Dendritic cell treated with granulocyte-macrophage colony-stimulating factor and Interleukin-4, amounts not matched to agents 40 ng/mL and 50 ng/mL, for 4 days (primary cell): Measurements from ENCODE around the gene NR4A3.

Experiments used
- H3K27ac Mint-ChIP-seq: one replicate; pipeline ENCODE4 v1.8.0; 2022; ENCODE audit warnings: mild to moderate bottlenecking, mixed read lengths
- H3K27me3 Mint-ChIP-seq: one replicate; pipeline ENCODE4 v1.8.0; 2022; ENCODE audit warnings: mild to moderate bottlenecking, mixed read lengths
- H3K36me3 Mint-ChIP-seq: one replicate; pipeline ENCODE4 v1.8.0; 2022; ENCODE audit warnings: low read depth, mixed read lengths
- H3K4me1 Mint-ChIP-seq: one replicate; pipeline ENCODE4 v1.8.0; 2022; ENCODE audit warnings: low read depth, mixed read lengths
- H3K4me3 Mint-ChIP-seq: one replicate; pipeline ENCODE4 v1.8.0; 2022; ENCODE audit warnings: mild to moderate bottlenecking, moderate library complexity, mixed read lengths
- H3K9me3 Mint-ChIP-seq: one replicate; pipeline ENCODE4 v1.8.0; 2022; ENCODE audit warnings: mixed read lengths
- intact Hi-C: fragments of 100-400 bp; cut with micrococcal nuclease; formaldehyde crosslinking; loops from one replicate; pipeline ENCODE4 v1.15.0; 2022

NR4A3 gene

GRCh38 chr9:99894826-99895225 lies 73.1 kb downstream of the NR4A3 start:
- Mint-ChIP-seq H3K9me3 (no peaks in the 10 kb centered on the region), H3K27me3 (peaks cover 6% of the 10 kb centered on the region), H3K36me3 (no peaks in the 10 kb centered on the region), H3K4me1 (no peaks in the 10 kb centered on the region), H3K4me3 (no peak overlapping the region), H3K27ac (no peak overlapping the region)
- intact Hi-C loops: no loop called here

GRCh38 chr9:99895510-99895909 lies 73.8 kb downstream of the NR4A3 start:
- H3K4me3 Mint-ChIP-seq: no peak overlapping the region
- no peaks in the 10 kb centered on the region for H3K36me3 Mint-ChIP-seq
- no peak overlapping the region for H3K27ac Mint-ChIP-seq
- no peaks in the 10 kb centered on the region for H3K4me1 Mint-ChIP-seq
- peaks cover 6% of the 10 kb centered on the region for H3K27me3 Mint-ChIP-seq
- no peaks in the 10 kb centered on the region for H3K9me3 Mint-ChIP-seq
- intact Hi-C loops: no loop called here

GRCh38 chr9:99896119-99896518 lies 74.4 kb downstream of the NR4A3 start:
- H3K27ac Mint-ChIP-seq: no peak overlapping the region
- no peaks in the 10 kb centered on the region for H3K4me1 Mint-ChIP-seq
- H3K4me3 Mint-ChIP-seq: no peak overlapping the region
- H3K27me3 Mint-ChIP-seq: peaks cover 6% of the 10 kb centered on the region
- no peaks in the 10 kb centered on the region for H3K9me3 Mint-ChIP-seq
- intact Hi-C loops: no loop called here
- H3K36me3 Mint-ChIP-seq: no peaks in the 10 kb centered on the region

GRCh38 chr9:99903393-99903792 lies 81.7 kb downstream of the NR4A3 start:
- peaks cover 11% of the 10 kb centered on the region for H3K9me3 Mint-ChIP-seq
- H3K27ac Mint-ChIP-seq: no peak overlapping the region
- intact Hi-C loops: no loop called here
- H3K4me1 Mint-ChIP-seq: peaks cover 17% of the 10 kb centered on the region
- no peak overlapping the region for H3K4me3 Mint-ChIP-seq
- H3K36me3 Mint-ChIP-seq: peaks cover 7% of the 10 kb centered on the region
- peaks cover 10% of the 10 kb centered on the region for H3K27me3 Mint-ChIP-seq

- Mint-ChIP-seq H3K4me1 (peaks cover 24% of the 10 kb centered on the region), H3K9me3 (peaks cover 11% of the 10 kb centered on the region), H3K27ac (peak overlapping the region; percentile 97), H3K36me3 (peaks cover 7% of the 10 kb centered on the region), H3K4me3 (peak overlapping the region; percentile 95), H3K27me3 (peaks cover 10% of the 10 kb centered on the region)
- intact Hi-C loops: loop anchor here (2.0 kb wide), 1 partner anchor 77 kb away; no protein-coding TSS in a partner anchor
These were observed 84.2 kb downstream of the NR4A3 start for GRCh38 chr9:99905833-99906402.

GRCh38 chr9:99906403-99907207 lies 84.9 kb downstream of the NR4A3 start, which contains the start of gene STX17:
TSS of gene STX17 (plus strand) at chr9:99906654. CDS start at chr9:99915240, 8,586 bp downstream.
- peaks cover 11% of the 10 kb centered on the region for H3K9me3 Mint-ChIP-seq
- H3K4me3 Mint-ChIP-seq: peak within 1 kb of the TSS; percentile 95
- H3K36me3 Mint-ChIP-seq: peaks cover 12% of the 10 kb centered on the region
- peak within 1 kb of the TSS; percentile 97 for H3K27ac Mint-ChIP-seq
- intact Hi-C loops: loop anchor here (2.0 kb wide), 1 partner anchor 78 kb away; no protein-coding TSS in a partner anchor
- H3K4me1 Mint-ChIP-seq: peaks cover 24% of the 10 kb centered on the region
- H3K27me3 Mint-ChIP-seq: peaks cover 10% of the 10 kb centered on the region

GRCh38 chr9:99907208-99907532 lies 85.5 kb downstream of the NR4A3 start:
- H3K9me3 Mint-ChIP-seq: peaks cover 11% of the 10 kb centered on the region
- H3K4me3 Mint-ChIP-seq: peak overlapping the region; percentile 95
- H3K27me3 Mint-ChIP-seq: peaks cover 10% of the 10 kb centered on the region
- intact Hi-C loops: loop anchor here (2.0 kb wide), 1 partner anchor 78 kb away; no protein-coding TSS in a partner anchor
- peaks cover 15% of the 10 kb centered on the region for H3K36me3 Mint-ChIP-seq
- H3K4me1 Mint-ChIP-seq: peaks cover 24% of the 10 kb centered on the region
- peak overlapping the region; percentile 97 for H3K27ac Mint-ChIP-seq

GRCh38 chr9:99911600-99911999 lies 89.9 kb downstream of the NR4A3 start:
- intact Hi-C loops: no loop called here
- peaks cover 22% of the 10 kb centered on the region for H3K36me3 Mint-ChIP-seq

More at GRCh38 chr9:99911600-99911999, 89.9 kb downstream of the NR4A3 start:
- H3K27me3 Mint-ChIP-seq: no peaks in the 10 kb centered on the region
- peaks cover 16% of the 10 kb centered on the region for H3K4me1 Mint-ChIP-seq
- no peak overlapping the region for H3K27ac Mint-ChIP-seq
- no peaks in the 10 kb centered on the region for H3K9me3 Mint-ChIP-seq
- no peak overlapping the region for H3K4me3 Mint-ChIP-seq
